GM19099 (cell line): ENCODE data around the gene MPHOSPH10.

Experiments used
- POLR2A ChIP-seq: IDR thresholded peaks from 3 replicates; pipeline ENCODE4 v1.6.1; 2011; ENCODE audit warnings: low read depth; ENCODE audit not compliant: insufficient read length; ENCODE audit errors: extremely low read depth

The MPHOSPH10 gene

DNA sequence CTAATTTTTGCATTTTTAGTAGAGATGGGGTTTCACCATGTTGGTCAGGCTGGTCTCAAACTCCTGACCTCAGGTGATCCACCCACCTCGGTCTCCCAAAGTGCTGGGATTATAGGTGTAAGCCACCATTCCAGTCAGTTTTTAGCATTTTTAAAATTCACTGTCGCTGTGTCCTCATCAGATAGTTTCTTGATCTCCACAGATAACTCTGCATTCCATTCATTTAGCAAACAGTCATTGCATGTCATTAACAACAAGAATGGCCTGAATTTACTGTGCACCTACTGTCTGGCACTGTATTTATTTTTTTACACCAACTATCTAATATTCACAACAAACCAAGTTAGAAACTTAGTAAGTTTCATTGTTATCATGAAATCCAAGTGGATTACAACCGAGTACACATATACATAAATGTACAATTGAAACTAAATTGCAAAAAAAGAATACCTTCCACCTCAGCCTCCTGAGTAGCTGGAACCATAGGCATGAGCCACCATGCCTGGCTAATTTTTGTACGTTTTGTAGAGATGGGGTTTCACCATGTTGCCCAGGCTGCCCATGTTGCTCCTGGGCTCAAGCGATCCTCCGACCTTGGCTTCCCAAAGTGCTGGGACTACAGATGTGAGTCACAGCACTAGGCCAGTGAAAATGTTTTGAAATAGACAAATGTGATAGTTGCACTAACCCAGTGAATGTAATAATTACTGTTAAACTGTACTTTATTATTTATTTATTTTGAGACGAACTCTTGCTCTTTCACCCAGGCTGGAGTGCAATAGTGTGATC, 4.7 kb upstream of the MPHOSPH10 start:
- no peak for TF ChIP-seq POLR2A

DNA sequence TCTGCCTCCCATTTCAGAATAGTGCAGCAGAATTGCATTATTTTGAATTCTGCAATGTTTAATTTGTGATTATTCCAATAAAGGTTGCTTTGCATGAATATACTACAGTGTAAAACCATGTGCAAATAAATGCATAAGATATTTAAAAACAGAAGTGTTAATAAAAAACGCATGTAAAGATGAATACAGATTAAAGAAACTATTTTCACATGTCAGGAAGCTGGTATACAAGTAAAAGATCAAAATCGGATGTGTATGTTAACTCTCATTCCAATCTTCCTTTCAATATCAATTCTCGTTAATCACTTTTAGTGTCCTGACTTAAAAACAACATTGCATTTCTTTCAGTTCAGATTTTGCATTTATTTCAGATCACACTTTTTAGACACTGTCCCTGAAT, 3.5 kb upstream of the MPHOSPH10 start:
- TF ChIP-seq POLR2A: no peak

DNA sequence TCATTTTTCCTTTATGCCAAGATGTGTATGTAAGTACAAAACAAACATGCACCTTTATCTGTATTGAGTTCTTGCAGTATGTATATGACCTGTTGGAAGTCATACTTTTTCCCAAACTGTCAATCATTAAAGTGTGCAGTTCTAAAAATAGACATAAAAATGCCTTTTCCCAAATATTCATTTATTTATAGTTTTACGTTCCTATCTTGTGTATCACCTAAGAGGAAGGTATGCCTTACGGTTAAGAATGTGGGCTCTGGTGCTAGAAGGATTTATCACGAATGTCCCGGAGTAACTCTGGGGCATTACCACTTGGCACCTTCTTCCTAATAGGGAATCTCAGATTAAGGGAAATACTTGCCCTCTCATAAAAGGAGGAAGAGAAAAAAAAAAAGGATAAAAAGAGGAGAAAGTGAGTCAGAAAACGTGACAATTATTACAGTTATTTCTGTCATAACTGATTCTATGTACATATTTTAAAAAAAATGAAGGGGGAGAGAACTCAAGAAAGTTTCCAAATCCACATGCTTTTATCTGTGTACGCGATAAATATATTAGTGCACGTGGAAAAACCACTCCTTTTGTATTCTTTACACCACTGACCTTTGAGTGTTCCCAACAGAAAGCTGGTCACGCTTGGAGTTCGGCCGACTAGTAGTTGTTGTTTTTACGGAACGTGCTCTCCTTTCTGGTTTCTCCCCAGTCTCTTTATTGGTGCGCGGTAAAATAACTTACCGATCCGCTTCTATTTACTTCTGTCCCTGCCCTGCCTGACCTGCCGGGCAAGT, 1.1 kb upstream of the MPHOSPH10 start:
- no peak for TF ChIP-seq POLR2A

- TF ChIP-seq POLR2A: no peak
Observed at GRCh38 chr2:71129902-71130151, 607 bp upstream of the MPHOSPH10 start.

- no peak for TF ChIP-seq POLR2A
Observed at GRCh38 chr2:71130905-71131244, 441 bp downstream of the MPHOSPH10 start.

GRCh38 chr2:71133603-71134002, 3.2 kb downstream of the MPHOSPH10 start:
- no peak for TF ChIP-seq POLR2A

DNA sequence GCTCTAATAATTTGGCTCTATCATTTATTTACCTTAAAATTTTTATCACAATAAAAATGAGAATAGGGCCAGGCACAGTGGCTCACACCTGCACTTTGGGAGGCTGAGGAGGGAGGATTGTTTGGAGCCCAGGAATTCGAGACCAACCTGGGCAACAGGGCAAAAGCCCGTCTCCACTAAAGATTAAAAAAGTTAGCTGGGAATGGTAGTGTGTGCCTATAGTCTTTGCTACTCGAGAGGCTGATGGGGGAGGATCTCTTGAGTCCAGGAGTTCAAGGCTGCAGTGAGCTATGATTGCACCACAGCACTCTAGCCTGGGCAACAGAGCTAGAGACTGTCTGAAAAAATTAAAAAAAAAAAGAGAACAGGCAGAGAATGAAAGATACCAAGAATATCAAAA, 5.7 kb downstream of the MPHOSPH10 start:
- no peak for TF ChIP-seq POLR2A

DNA sequence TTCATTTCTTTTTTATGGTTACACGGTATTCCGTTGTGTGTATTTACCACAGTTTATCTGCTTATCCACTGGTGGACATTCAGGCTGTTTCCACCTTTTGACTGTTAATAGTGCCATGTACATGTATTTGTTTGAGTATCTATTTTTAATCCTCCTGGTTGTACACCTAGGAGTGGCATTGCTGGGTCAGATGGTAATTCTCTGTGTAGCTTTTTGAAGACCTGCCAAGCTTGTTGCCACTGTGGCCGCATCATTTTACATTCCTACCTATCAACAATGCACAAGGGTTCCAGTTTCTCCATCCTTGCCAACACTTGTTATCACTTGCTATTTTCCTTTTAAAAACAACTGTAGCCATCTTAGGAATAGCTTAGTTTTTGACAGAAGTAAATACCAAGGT, 13.3 kb downstream of the MPHOSPH10 start:
- no peak for TF ChIP-seq POLR2A

DNA sequence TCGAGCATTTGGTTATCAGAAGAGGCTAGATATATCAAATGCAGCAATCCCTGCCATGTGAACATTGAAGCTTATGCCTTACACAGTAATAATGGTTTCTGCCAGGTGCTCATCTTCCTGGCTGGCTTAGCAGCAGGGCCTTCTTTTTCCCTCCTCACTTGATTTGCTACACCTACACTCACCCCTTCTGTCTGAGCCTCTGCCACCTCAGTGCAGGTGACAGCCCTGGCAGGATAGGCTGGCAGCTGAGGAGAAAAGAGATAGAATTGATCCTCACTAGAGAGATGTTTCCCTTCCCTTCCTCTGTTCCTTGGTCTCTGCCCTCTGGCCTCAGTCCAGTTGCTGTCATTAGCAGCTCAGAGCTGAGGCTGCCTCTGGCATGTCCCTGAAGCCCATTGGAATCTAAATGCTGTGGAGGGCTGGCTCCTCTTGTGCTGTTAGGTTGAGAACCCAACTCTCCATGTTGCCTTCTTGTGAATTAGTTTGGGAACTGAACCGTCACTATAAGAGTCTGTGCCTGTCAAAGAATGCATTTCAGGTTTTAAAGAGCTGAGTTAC, 18.2 kb downstream of the MPHOSPH10 start:
- TF ChIP-seq POLR2A: no peak

- TF ChIP-seq POLR2A: no peak
Observed at GRCh38 chr2:71150082-71150816, 19.8 kb downstream of the MPHOSPH10 start.

GRCh38 chr2:71151620-71152019, 21.2 kb downstream of the MPHOSPH10 start:
- no peak for TF ChIP-seq POLR2A

DNA sequence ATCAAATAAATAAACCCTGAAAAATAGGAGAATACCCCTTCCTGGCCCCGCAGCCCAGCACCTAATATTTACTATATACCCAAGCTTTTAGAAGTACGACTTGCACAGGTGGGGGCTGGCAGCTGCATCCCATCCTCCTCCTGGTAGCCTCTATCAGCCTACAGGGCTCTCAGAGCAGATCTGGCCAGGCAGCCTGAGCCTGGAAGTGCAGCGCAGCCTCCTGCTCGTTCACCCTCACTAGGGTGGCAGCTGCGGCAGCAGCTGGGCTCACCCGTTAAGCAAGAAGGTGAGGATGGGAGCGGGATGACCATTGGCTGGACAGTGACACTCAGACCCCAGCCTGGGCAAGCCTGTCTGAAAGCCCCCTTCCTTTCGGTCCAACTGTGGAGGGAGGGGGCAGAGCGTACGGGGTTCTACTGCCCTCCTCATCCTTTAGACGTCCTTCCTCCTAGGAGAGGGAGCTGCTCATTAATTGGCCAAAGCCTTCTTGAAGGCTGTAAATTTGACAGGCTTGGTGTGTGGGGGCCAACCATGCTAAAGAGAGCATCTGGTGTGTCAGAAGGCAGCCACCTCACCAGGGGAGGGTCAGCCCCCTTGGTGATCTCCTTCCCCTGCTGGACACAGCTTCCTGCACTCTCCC, 23.3 kb downstream of the MPHOSPH10 start:
- no peak for TF ChIP-seq POLR2A

- no peak for TF ChIP-seq POLR2A
Observed at GRCh38 chr2:71154279-71154678, 23.8 kb downstream of the MPHOSPH10 start.

DNA sequence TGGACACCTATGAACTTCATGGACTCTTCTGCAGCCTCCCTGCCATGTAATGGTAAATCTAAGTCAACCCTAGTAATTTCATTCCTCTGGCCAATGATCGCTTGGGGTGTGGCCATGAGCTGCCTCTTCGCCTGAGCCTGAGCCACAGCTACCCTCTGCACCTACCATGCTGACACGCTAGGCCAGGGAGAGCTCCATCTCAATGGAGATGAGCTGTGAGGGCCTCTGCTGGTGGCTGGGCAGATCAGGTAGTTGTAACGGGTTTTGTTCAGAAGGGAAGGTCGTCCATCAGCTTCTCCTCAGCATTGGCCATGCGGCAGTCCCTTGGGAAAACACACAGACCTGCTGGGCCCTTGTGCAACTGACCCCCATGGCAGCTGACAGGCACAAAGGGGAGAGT, 24.4 kb downstream of the MPHOSPH10 start:
- TF ChIP-seq POLR2A: no peak

DNA sequence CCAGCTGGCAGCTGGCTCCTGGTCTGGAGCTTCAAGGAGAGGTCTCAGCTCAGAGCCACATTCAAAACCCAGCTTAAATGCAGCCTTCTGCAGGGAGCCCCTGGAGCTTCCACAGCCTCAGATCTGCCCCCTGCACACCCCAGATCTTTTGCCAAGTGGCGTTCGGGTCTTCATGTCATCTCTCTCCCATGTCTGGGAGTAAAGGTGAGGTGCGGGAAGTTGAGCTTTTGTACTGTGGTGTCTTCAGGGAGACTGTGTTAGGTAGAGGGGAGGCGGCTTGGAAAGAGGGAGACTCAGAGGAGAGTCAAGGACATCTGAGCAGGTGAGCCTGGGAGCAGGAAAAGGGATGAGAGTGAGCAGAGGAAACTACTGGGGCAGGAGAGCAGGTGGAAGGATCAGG, 25.4 kb downstream of the MPHOSPH10 start:
- no peak for TF ChIP-seq POLR2A
